ENCODE measurements around the gene FAHD1. TPM values are rescaled to one million over a fixed set of nuclear protein-coding genes. Genes with fewer than 3 reads are reported as not detected.

FAHD1 gene
- total and polyA plus RNA-seq, 4 donors = 42.7 to 84.2 (median 61.4) TPM

DNA sequence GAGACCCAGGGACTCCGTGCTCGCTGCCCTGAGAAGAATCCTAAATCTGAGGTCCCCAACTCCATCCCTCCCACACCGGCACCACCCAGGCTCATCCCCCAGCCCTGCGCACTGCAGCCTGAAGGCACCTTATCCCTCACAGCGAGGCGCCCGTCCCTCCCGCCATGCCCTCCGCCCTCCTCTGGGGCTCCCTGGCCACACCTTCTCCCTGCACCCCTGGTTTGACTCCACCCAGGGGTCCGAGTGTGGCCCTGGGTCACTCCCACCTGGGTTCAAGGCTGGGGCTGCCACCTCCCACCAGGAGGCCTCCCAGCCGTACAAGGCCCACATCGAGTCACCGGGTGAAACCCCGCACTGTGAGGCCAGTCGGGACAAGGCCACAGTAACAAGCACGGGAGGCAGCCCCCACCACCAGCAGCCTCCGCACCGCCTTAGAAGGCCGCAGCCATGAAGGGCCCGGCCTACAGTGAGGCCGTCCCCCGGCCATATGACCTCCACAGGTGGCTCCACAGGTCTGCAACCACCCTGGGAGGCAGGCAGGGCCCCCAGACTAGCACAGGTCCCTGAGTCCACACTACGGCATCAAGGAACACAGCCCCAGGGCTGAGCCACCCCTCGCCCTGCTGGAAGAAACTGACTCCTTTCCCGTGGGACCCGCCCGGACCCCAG, 8.7 kb upstream of the FAHD1 start:
- no peak overlapping the region for H3K4me3 ChIP-seq (ENCODE audit: low read depth in 1 of 3, low read length in 3 of 3)
- H3K9ac ChIP-seq (ENCODE audit: low read depth in 1 of 2, low read length in 2 of 2) = no peak overlapping the region
- no peaks in the 10 kb centered on the region for H3K27me3 ChIP-seq (ENCODE audit: control insufficient read depth in 4 of 4, insufficient read depth in 4 of 4, low read length in 3 of 4)
- TF ChIP-seq RXRA (IDR thresholded peaks at IDR 0.05) (no peak), JUND (IDR thresholded peaks at IDR 0.05) (no peak), FOXA1 (IDR thresholded peaks at IDR 0.05) (no peak), SP1 (IDR thresholded peaks at IDR 0.05) (no peak), NR2F2 (IDR thresholded peaks at IDR 0.05) (no peak), TAF1 (conservative IDR thresholded peaks at IDR 0.05) (no peak), HNF4A (conservative IDR thresholded peaks at IDR 0.05) (no peak), RAD21 (IDR thresholded peaks at IDR 0.05) (no peak), HNF4G (IDR thresholded peaks at IDR 0.05) (no peak)
- TF ChIP-seq, protein P1, sequence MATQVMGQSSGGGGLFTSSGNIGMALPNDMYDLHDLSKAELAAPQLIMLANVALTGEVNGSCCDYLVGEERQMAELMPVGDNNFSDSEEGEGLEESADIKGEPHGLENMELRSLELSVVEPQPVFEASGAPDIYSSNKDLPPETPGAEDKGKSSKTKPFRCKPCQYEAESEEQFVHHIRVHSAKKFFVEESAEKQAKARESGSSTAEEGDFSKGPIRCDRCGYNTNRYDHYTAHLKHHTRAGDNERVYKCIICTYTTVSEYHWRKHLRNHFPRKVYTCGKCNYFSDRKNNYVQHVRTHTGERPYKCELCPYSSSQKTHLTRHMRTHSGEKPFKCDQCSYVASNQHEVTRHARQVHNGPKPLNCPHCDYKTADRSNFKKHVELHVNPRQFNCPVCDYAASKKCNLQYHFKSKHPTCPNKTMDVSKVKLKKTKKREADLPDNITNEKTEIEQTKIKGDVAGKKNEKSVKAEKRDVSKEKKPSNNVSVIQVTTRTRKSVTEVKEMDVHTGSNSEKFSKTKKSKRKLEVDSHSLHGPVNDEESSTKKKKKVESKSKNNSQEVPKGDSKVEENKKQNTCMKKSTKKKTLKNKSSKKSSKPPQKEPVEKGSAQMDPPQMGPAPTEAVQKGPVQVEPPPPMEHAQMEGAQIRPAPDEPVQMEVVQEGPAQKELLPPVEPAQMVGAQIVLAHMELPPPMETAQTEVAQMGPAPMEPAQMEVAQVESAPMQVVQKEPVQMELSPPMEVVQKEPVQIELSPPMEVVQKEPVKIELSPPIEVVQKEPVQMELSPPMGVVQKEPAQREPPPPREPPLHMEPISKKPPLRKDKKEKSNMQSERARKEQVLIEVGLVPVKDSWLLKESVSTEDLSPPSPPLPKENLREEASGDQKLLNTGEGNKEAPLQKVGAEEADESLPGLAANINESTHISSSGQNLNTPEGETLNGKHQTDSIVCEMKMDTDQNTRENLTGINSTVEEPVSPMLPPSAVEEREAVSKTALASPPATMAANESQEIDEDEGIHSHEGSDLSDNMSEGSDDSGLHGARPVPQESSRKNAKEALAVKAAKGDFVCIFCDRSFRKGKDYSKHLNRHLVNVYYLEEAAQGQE (IDR thresholded peaks at IDR 0.05) = no peak
- TF ChIP-seq, protein P2, sequence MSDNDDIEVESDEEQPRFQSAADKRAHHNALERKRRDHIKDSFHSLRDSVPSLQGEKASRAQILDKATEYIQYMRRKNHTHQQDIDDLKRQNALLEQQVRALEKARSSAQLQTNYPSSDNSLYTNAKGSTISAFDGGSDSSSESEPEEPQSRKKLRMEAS (IDR thresholded peaks at IDR 0.05) = no peak
- TF ChIP-seq, protein P3, sequence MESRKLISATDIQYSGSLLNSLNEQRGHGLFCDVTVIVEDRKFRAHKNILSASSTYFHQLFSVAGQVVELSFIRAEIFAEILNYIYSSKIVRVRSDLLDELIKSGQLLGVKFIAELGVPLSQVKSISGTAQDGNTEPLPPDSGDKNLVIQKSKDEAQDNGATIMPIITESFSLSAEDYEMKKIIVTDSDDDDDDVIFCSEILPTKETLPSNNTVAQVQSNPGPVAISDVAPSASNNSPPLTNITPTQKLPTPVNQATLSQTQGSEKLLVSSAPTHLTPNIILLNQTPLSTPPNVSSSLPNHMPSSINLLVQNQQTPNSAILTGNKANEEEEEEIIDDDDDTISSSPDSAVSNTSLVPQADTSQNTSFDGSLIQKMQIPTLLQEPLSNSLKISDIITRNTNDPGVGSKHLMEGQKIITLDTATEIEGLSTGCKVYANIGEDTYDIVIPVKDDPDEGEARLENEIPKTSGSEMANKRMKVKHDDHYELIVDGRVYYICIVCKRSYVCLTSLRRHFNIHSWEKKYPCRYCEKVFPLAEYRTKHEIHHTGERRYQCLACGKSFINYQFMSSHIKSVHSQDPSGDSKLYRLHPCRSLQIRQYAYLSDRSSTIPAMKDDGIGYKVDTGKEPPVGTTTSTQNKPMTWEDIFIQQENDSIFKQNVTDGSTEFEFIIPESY (IDR thresholded peaks at IDR 0.05) = no peak
- TF ChIP-seq, protein P4, sequence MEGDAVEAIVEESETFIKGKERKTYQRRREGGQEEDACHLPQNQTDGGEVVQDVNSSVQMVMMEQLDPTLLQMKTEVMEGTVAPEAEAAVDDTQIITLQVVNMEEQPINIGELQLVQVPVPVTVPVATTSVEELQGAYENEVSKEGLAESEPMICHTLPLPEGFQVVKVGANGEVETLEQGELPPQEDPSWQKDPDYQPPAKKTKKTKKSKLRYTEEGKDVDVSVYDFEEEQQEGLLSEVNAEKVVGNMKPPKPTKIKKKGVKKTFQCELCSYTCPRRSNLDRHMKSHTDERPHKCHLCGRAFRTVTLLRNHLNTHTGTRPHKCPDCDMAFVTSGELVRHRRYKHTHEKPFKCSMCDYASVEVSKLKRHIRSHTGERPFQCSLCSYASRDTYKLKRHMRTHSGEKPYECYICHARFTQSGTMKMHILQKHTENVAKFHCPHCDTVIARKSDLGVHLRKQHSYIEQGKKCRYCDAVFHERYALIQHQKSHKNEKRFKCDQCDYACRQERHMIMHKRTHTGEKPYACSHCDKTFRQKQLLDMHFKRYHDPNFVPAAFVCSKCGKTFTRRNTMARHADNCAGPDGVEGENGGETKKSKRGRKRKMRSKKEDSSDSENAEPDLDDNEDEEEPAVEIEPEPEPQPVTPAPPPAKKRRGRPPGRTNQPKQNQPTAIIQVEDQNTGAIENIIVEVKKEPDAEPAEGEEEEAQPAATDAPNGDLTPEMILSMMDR (IDR thresholded peaks at IDR 0.05; ENCODE audit: low read depth, low read length, missing input control) = no peak
- TF ChIP-seq, protein P5, sequence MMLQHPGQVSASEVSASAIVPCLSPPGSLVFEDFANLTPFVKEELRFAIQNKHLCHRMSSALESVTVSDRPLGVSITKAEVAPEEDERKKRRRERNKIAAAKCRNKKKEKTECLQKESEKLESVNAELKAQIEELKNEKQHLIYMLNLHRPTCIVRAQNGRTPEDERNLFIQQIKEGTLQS (IDR thresholded peaks at IDR 0.05) = no peak
- H3K36me3 ChIP-seq (ENCODE audit: control insufficient read depth in 4 of 4, insufficient read depth in 3 of 4, low read depth in 1 of 4, low read length in 3 of 4) = peaks cover 12 to 34% (median 30%) of the 10 kb centered on the region in 4 donors
- H3K4me1 ChIP-seq (ENCODE audit: control insufficient read depth in 4 of 4, insufficient read depth in 4 of 4, low read length in 3 of 4) = peaks cover 8 to 80% (median 73%) of the 10 kb centered on the region in 4 donors
- peak overlapping the region; percentile 81 to 85 for H3K27ac ChIP-seq (ENCODE audit: low read depth in 1 of 2, low read length in 2 of 2)
- H3K9me3 ChIP-seq (ENCODE audit: control insufficient read depth in 4 of 4, low read length in 3 of 4) = no peaks in the 10 kb centered on the region
- DNase-seq (ENCODE audit: low spot score) = peak; percentile 41
- WGBS = 89% methylated on average over 27 of the region's 27 CpGs

All from liver (tissue), 9 donors.